Astrocyte of the spinal cord (primary cell): ENCODE results near the gene PEMT.

Experiments
- DNase-seq: peaks from one replicate; pipeline ENCODE4 v3.0.0; 2011; ENCODE audit warnings: low read depth, low spot score
- H3K4me3 ChIP-seq: 2 replicates; pipeline ENCODE4 v1.5.1; 2011; ENCODE audit warnings: low read depth, mild to moderate bottlenecking, low read length, moderate library complexity
- CTCF ChIP-seq: IDR thresholded peaks from 2 replicates; pipeline ENCODE4 v1.5.1; 2012; ENCODE audit warnings: low read depth, mild to moderate bottlenecking, low read length, inconsistent platforms
- in situ Hi-C: cut with HindIII; loops from 2 replicates; pipeline ENCODE4 v1.10.0; 2017; ENCODE audit warnings: low sequenced_read_pairs

Gene PEMT

GRCh38 chr17:17480593-17481148 lies 110.8 kb downstream of the PEMT start:
- H3K4me3 ChIP-seq = no peak overlapping the region
- DNase-seq = no peak
- in situ Hi-C loops = no loop called here
- TF ChIP-seq CTCF = no peak

GRCh38 chr17:17479209-17479608 lies 112.3 kb downstream of the PEMT start:
- in situ Hi-C loops = no loop called here

GRCh38 chr17:17476865-17477467 lies 114.5 kb downstream of the PEMT start, which contains the start of gene MED9:
Gene MED9, plus strand, starts transcription at chr17:17477000. Its CDS starts 42 bp downstream, at chr17:17477042.
- TF ChIP-seq CTCF = no peak
- peak within 1 kb of the TSS; percentile 96 for H3K4me3 ChIP-seq
- peak; percentile 86 for DNase-seq
- in situ Hi-C loops = no loop called here

More at GRCh38 chr17:17479209-17479608, 112.3 kb downstream of the PEMT start:
- no peak overlapping the region for H3K4me3 ChIP-seq
- no peak for TF ChIP-seq CTCF
- DNase-seq = no peak

GRCh38 chr17:17474341-17474740 lies 117.2 kb downstream of the PEMT start:
- no peak for DNase-seq
- in situ Hi-C loops = no loop called here
- no peak for TF ChIP-seq CTCF
- no peak overlapping the region for H3K4me3 ChIP-seq

GRCh38 chr17:17472333-17472920 lies 119.1 kb downstream of the PEMT start:
- in situ Hi-C loops = no loop called here

GRCh38 chr17:17469996-17470395 lies 121.5 kb downstream of the PEMT start:
- no peak overlapping the region for H3K4me3 ChIP-seq
- no peak for DNase-seq
- in situ Hi-C loops = no loop called here
- TF ChIP-seq CTCF = no peak

More at GRCh38 chr17:17472333-17472920, 119.1 kb downstream of the PEMT start:
- no peak for DNase-seq
- H3K4me3 ChIP-seq = no peak overlapping the region
- TF ChIP-seq CTCF = no peak
